NOMO-1 (cell line): ENCODE results near the gene MDM1.

ENCODE experiments used
- DNase-seq, 2 experiments: peaks; one replicate each; lab custom pipeline; 2025; ENCODE audit not compliant: unreplicated experiment in 2 of 2; lab: John Stamatoyannopoulos, UW

MDM1 gene

DNA sequence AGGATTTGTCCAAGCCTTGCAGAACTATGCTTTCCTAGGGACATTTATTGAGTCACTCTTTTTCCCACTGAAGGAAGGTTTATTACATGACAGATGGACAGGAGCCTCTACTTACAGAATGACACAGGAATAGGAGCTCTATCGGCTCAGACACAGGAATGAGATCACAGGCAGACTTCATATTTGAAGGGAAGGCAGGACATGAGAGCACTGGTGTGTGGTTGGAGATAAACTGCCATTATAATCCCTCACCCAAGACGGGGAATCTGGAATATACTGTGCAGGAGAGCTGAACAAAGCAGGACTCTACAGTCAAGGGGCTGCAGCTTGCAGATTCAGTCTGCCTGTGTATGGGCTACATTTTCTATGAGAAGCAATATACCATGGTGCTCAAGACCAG is 51.9 kb downstream of the MDM1 start:
- DNase-seq = no peak

DNA sequence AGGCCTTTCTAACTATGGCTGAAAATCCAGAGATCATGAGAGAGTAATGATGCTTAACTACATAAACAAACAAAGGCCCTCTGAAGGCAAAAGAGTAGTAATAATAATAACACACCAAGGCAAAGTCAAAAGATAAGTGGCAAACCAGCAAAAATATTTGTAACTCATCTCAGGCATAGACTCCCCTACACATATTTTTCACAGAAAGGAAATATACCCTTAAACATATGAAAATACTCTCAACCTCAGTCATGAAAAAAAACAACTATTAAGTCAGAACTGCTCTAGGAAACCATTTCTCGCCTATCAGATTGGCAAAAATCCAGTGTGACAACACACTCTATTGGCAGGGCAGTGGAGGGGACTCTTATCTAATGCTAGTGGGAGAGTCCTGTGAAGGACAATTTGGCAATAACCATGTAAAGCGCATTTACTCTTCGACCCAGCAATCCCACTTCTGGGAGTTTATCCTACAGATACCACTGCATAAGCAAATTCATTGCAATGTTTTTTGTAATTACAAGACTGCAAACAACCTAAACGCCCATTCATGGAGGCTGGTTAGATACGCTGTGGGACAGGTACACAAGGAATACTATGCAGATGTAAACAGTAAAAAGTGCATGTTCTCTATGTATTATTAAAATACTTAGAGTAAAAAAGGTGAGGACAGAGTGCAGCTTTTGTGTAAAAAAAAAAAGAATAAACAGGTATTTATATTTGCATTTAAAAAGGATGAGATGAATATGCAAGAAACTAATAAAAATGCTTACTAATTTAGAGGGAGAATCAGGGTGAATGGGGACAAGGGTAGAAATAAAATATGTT is 52.7 kb downstream of the MDM1 start:
- no peak for DNase-seq

DNA sequence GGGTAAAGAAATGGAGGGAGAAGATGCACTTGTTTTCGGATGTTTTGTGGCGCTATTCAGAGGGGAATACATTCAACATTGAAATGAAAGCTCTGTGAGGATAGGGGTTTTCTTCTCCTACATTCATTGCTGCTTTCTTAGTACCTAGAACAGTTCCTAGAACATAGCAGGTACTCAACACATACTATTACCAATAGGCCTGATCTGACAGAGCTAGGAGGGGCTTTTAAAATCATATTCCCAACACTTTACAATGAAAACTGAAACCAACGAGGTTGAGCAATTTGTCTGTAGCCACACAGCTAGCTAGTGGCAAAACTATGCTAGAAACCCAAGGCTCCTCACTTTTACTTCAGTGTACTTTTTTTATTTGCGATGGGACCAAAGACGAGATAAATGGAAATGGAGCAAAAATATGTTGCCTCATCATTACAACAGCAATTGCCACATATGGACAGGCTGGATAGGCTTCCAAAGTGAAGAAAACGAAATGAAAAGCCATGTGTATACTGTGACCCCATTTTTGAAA is 55.7 kb downstream of the MDM1 start:
- no peak for DNase-seq

DNA sequence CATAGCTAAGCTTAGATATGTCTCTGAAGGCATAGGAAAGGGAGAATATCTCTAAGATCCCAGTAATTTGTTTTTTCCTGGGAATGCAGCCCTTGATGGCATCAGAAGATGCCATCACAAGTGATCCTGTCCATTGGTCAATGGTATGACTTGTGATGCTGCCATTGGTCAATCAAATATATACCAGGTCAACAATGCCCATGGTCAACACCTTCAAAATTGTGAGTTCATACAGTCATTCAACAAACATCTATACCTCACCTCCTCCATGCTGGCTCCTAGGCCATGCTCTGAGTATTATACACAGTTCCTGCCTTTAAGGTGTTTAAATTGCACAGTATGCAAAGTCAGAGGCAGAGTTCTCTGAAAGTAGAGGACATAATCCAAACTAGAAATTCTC is 59.4 kb downstream of the MDM1 start:
- no peak for DNase-seq

GRCh38 chr12:68271346-68271745 is 60.8 kb downstream of the MDM1 start:
- no peak for DNase-seq

- DNase-seq = no peak
These were observed 61.8 kb downstream of the MDM1 start for GRCh38 chr12:68270358-68270757.

DNA sequence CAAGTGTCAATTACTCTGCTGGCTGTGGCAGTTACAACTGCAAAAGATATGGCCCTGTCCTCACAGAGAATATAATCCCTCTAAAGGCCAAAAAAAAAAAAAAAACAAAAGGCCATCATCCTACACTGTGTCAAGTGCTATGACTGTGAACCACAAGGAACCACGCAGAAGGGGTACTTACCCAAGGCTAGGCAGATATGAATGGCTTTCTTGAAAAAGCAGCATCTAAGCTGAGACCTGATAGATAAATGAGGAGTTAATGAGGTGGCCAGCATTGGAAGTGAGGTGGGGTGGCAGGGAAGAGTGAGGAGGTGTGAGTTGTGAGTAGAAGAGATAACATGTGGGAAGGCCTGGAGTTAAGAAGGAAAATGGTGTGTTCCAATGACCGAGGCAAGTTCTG is 62.4 kb downstream of the MDM1 start:
- DNase-seq = no peak

GRCh38 chr12:68268967-68269366 is 63.2 kb downstream of the MDM1 start:
- no peak for DNase-seq

- DNase-seq = peak in 1 of 2 experiments; percentile 2
These were observed 64.2 kb downstream of the MDM1 start for GRCh38 chr12:68267892-68268396.

- no peak for DNase-seq
These were observed 67.3 kb downstream of the MDM1 start for GRCh38 chr12:68264857-68265256.

DNA sequence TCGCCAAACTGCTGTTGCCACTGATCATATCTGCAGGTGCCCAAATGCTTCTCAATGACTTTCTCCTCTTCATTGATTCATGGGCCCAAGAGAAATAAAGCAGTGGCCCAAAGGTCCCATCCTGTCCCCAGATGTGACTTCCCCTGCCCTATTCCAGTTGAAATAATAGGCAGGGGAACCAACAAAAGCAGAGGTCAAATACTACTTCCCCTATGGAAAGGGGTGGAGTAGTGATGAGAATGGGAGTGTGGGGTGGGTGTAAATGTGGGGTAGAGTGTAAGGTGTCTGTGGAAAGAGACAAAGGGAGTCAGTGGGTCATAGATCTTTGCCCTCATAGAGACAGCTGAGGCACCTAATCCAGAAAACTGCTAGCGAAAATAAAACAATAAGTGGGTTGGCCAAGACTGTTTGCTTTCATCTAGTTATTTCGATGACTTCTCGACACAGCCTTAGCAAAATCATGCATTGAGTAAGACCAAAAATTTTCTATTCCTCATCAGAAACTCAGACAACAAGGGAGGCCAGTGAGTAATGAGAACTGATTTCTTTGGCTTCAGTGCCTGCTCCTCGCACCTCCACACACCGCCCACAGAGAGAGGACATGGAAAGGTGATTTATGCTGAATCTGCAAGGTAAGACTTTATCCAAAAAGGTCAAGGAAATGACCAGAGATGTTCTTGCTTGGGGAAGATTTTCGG is 67.9 kb downstream of the MDM1 start:
- no peak for DNase-seq

- DNase-seq = no peak
These were observed 68.8 kb downstream of the MDM1 start for GRCh38 chr12:68263366-68263765.

GRCh38 chr12:68261896-68262295 is 70.3 kb downstream of the MDM1 start:
- no peak for DNase-seq

DNA sequence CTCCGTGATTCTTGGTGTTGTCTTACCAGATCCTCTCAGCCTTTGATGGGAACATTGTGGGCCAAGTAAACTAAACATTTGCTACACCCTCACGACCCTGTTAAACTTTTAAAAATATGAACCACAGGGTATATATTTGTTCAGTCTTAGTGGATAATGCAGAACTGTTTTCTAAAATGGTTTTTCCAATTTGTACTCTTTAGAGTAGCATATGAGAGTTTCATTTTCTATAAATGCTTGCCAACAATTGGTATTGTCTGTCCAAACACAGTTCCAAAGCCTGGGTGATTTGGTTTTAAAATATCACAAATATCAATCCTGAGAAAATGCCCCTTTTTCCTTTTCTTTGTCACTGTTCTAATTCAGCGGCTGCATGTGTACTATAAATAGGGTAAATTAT is 72.0 kb downstream of the MDM1 start:
- DNase-seq = no peak

DNA sequence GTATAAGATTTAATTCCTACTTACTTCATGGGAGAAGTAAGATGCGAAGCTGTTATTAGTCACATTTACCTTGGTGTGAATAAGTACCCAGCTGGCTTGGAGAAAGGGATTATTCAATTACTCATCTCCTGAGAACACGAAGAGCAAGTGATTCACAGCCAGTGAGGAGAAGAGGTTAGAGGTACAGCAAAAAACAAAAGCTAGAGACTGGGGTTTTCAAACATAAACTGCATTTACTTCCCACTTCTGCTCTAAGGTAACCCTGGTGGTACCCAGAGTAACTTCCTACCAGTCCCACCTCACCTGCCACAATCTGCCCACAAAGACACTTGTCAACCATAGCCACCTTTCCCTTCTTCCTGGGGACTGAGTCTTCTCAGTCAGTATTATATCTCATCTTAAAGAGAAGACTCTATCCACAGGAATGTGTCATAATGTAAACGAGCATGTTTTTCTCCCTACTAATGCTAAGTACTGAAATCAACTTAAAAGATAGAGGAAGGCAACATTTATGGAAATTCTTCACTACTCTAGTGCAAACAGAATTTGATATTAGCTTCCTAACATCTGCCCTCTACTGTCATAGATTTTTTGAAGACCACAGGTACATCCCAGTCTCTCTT is 72.7 kb downstream of the MDM1 start:
- DNase-seq = no peak

DNA sequence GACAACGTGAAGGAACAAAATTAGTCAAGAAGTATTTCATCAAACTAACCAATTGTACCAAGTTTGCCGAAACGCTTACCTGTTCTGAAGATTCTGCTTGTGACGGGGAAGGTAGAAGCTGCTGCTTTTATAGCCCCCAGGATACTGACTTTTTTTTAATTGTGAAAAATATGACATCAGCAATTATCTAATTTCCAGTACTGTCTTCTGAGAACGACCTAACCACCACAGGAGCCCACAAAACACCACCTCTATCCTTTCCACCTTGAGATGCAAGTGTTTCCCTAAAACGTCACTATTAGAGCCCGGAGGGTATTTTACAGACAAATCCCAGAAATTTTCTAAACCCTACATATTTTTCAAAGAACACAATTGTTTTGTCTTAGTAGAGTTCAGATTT is 78.7 kb downstream of the MDM1 start, which contains the start of gene IL22:
Gene IL22 (minus strand): TSS at position 101 of the 400 bp plus-strand sequence. CDS start 156 bp downstream, outside the sequence.
- no peak for DNase-seq

- no peak for DNase-seq
These were observed 80.1 kb downstream of the MDM1 start for GRCh38 chr12:68252077-68252476.

DNA sequence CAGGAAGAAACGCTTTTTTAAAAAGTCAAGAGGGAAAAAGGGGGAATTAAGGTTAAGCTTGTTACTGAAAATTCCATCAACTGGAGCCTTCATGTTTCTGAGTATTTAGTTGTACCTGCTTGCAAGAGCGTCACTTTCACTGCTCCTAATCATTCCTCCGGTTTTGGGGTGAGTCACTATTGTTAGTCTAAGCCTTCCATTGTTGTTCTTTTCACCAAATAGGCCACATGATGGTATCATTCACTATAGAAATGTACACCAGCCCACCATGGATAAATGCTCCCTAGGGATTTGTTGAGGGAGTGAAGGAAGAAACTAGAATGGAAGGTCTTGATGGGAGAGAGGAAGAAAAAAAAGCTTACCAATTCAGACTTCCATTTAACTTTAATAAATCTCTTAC is 81.7 kb downstream of the MDM1 start:
- no peak for DNase-seq

DNA sequence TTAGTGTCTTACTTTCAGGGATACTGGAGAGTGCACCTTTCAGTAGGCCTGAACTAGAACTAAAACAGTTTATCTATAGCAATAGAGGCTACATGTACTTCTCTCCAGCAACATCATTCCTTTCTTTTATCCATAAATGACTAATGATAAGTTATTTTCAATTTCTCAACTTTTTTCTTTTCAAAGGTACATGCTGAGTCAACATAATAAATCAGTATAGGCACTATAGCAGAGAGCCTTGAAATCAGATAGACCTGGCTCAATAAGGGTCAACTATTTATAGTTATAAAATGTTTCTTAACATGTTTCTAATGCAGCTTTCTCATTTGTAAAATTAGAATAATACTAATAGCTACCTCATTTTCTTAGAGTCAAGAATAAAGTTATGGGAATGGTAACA is 84.4 kb downstream of the MDM1 start:
- no peak for DNase-seq

- no peak for DNase-seq
These were observed 85.8 kb downstream of the MDM1 start for GRCh38 chr12:68246350-68246749.
